Naive thymus-derived CD4-positive, alpha-beta T cell (primary cell): Measurements from ENCODE around the gene RASEF. TPM values are rescaled to one million over a fixed set of nuclear protein-coding genes. Genes with fewer than 3 reads are reported as not detected.
"Not testable (repeated sequence)": the region's sequence is repeated elsewhere in the genome, so short reads cannot be mapped to it uniquely, and the experiment has no call there.

ENCODE experiments used
- ATAC-seq: fragments of 150-1000 bp; cut with Tn5 transposase; 2 replicates; pipeline ENCODE4 v1.10.0; 2021; ENCODE audit warnings: mild to moderate bottlenecking, moderate library complexity
- CTCF ChIA-PET: fragments of 350-600 bp; sonication (Branson Sonifier 250); formaldehyde crosslinking; loops from one replicate; lab custom pipeline; 2021; ENCODE audit warnings: antibody characterized with exemption; lab: Charles Lee
- POLR2A ChIA-PET: fragments of 350-600 bp; sonication (Branson Sonifier 250); formaldehyde crosslinking; loops from one replicate; lab custom pipeline; 2021; ENCODE audit warnings: antibody characterized with exemption, inconsistent platforms; lab: Charles Lee
- DNase-seq, 9 donors: peaks; one replicate each; pipeline versions ENCODE4 v3.0.0 to v3.0.0-alpha.2; 2020 to 2022; ENCODE audit warnings: mixed read lengths in 1 of 9
- H3K27ac ChIP-seq: one replicate; pipeline ENCODE4 v1.7.0; 2013; ENCODE audit warnings: mild to moderate bottlenecking, low read depth, low read length, moderate library complexity
- H3K27me3 ChIP-seq, 2 donors: one replicate each; pipeline ENCODE4 v1.7.0; 2013; ENCODE audit warnings: low read length in 2 of 2, mild to moderate bottlenecking in 2 of 2, moderate library complexity in 2 of 2; ENCODE audit not compliant: control insufficient read depth in 2 of 2, insufficient read depth in 2 of 2
- H3K36me3 ChIP-seq, 3 experiments: 1 replicate in 2 of 3; 2 replicates in 1 of 3; pipeline ENCODE4 v1.7.0; 2013; ENCODE audit warnings: low read length in 3 of 3, mild to moderate bottlenecking in 3 of 3, moderate library complexity in 1 of 3; ENCODE audit not compliant: insufficient read depth in 3 of 3, control insufficient read depth in 2 of 3
- H3K4me1 ChIP-seq, 2 donors: one replicate each; pipeline ENCODE4 v1.7.0; 2013; ENCODE audit warnings: low read length in 2 of 2, mild to moderate bottlenecking in 2 of 2, moderate library complexity in 1 of 2; ENCODE audit not compliant: control insufficient read depth in 2 of 2, insufficient read depth in 2 of 2
- H3K4me3 ChIP-seq: 2 replicates; pipeline ENCODE4 v1.7.0; 2013; ENCODE audit warnings: mild to moderate bottlenecking, low read length
- H3K9me3 ChIP-seq, 3 experiments: 1 replicate in 2 of 3; 2 replicates in 1 of 3; pipeline ENCODE4 v1.7.0; 2013; ENCODE audit warnings: low read length in 3 of 3; ENCODE audit not compliant: control insufficient read depth in 2 of 3
- H3K27ac Mint-ChIP-seq, 9 donors: one replicate each; pipeline ENCODE4 v1.8.0; 2020 to 2022; ENCODE audit warnings: mixed read lengths in 9 of 9, mild to moderate bottlenecking in 8 of 9, moderate library complexity in 5 of 9, inconsistent platforms in 2 of 9
- H3K27me3 Mint-ChIP-seq, 5 donors: one replicate each; pipeline ENCODE4 v1.8.0; 2021 to 2022; ENCODE audit warnings: mixed read lengths in 5 of 5, mild to moderate bottlenecking in 1 of 5
- H3K36me3 Mint-ChIP-seq, 5 donors: one replicate each; pipeline ENCODE4 v1.8.0; 2020 to 2022; ENCODE audit warnings: mixed read lengths in 5 of 5, mild to moderate bottlenecking in 3 of 5, inconsistent platforms in 1 of 5
- H3K4me1 Mint-ChIP-seq, 7 donors: one replicate each; pipeline ENCODE4 v1.8.0; 2020 to 2022; ENCODE audit warnings: mixed read lengths in 7 of 7, mild to moderate bottlenecking in 3 of 7, inconsistent platforms in 1 of 7
- H3K4me3 Mint-ChIP-seq, 10 donors: one replicate each; pipeline ENCODE4 v1.8.0; 2020 to 2022; ENCODE audit warnings: mild to moderate bottlenecking in 10 of 10, mixed read lengths in 10 of 10, moderate library complexity in 6 of 10, inconsistent platforms in 2 of 10
- H3K9me3 Mint-ChIP-seq, 11 donors: one replicate each; pipeline ENCODE4 v1.8.0; 2020 to 2022; ENCODE audit warnings: mixed read lengths in 11 of 11, mild to moderate bottlenecking in 4 of 11, inconsistent platforms in 1 of 11, moderate library complexity in 1 of 11
- intact Hi-C, 2 donors: fragments of 100-400 bp; cut with micrococcal nuclease; formaldehyde crosslinking; loops; one replicate each; pipeline ENCODE4 v1.15.1; 2023
- polyA plus RNA-seq, 2 donors: library from polyadenylated mRNA; unstranded; fragments of 300-500 nt; fragmentation: Illumina TruSeq; gene quantifications; one replicate each; pipeline ENCODE4 v1.2.3, GENCODE V29; 2021
- total RNA-seq, 6 experiments: library from RNA in 5 of 6; stranded (reverse) in 5 of 6; gene quantifications; 1 replicate in 5 of 6; 2 replicates in 1 of 6; pipeline ENCODE4 v1.2.3 and lab custom pipeline; 2021 to 2026

Gene RASEF
- total and polyA plus RNA-seq, 7 experiments from 2014 or later: 0.12 TPM; not detected in 6

DNA sequence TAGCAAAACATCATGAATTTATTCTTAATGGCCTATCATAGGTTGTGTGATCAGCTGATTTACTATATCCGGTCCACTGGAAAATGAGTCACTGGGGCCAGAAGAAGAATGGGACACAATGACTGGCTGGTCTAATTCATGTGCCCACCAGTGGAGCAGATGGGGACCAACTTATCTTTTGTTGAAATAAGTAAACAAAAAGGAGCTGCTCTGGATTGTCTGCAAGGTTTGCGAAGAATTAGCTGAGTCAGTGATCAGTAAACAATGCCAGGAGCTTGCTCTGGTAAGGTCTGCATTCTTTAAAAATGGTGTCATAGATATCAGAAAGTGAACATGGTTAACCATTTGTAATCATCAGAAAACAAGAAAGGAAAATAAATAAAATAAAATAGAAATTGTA lies 128.0 kb downstream of the RASEF start:
- ATAC-seq (no peak), DNase-seq (no peak)
- Mint-ChIP-seq H3K27me3 (no peaks in the 10 kb centered on the region), H3K4me3 (no peak overlapping the region), H3K27ac (no peak overlapping the region), H3K9me3 (peaks cover 0 to 6% (median 0%) of the 10 kb centered on the region in 11 donors), H3K36me3 (no peaks in the 10 kb centered on the region), H3K4me1 (no peaks in the 10 kb centered on the region)
- no peaks in the 10 kb centered on the region for H3K27me3 ChIP-seq
- H3K36me3 ChIP-seq: no peaks in the 10 kb centered on the region
- intact Hi-C loops: no loop called here
- H3K4me1 ChIP-seq: no peaks in the 10 kb centered on the region
- no peak overlapping the region for H3K4me3 ChIP-seq
- H3K27ac ChIP-seq: no peak overlapping the region
- CTCF ChIA-PET: no interaction called here
- POLR2A ChIA-PET: no interaction called here
- H3K9me3 ChIP-seq: no peaks in the 10 kb centered on the region

DNA sequence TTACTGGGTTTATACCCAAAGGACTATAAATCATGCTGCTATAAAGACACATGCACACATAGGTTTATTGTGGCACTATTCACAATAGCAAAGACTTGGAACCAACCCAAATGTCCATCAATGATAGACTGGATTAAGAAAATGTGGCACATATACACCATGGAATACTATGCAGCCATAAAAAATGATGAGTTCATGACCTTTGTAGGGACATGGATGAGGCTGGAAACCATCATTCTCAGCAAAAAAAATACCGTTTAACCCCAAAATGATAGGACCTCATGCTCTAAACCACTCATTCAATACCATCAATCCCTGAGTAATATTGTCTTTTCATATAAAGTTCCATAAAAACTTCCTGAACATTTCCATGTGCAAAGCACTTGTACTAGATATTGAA lies 128.9 kb downstream of the RASEF start:
- H3K27me3 Mint-ChIP-seq, H3K36me3 ChIP-seq, H3K27ac Mint-ChIP-seq, POLR2A ChIA-PET, H3K4me3 ChIP-seq, H3K9me3 Mint-ChIP-seq, H3K27ac ChIP-seq, H3K4me1 Mint-ChIP-seq, H3K4me1 ChIP-seq, ATAC-seq, CTCF ChIA-PET, H3K27me3 ChIP-seq, H3K9me3 ChIP-seq, H3K36me3 Mint-ChIP-seq, intact Hi-C loops, DNase-seq, H3K4me3 Mint-ChIP-seq: not testable (repeated sequence)

DNA sequence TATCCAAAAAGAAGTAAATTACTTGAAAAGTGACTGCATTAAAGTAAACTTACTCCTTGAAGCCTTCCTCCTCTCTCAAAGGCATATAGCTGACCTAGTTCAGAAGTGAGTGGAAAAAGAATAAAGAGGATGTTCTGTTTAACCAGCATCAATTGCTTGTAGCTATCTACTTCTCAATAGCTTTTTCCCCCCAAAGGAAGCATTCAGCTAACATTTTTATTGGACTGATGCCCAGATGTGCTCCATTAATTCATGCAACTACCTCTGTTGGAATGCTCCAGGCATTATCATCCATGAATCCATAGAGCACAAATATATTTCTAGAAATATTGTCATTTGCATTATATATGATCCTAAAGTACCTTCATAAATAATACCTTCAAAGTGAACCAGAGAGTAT lies 132.8 kb downstream of the RASEF start:
- POLR2A ChIA-PET: no interaction called here
- H3K27me3 Mint-ChIP-seq: no peaks in the 10 kb centered on the region
- H3K27ac ChIP-seq: no peak overlapping the region
- ATAC-seq (no peak), DNase-seq (no peak)
- H3K4me3 ChIP-seq: no peak overlapping the region
- intact Hi-C loops: no loop called here
- no peaks in the 10 kb centered on the region for H3K36me3 ChIP-seq
- CTCF ChIA-PET: no interaction called here
- H3K4me1 ChIP-seq: no peaks in the 10 kb centered on the region
- H3K27me3 ChIP-seq: no peaks in the 10 kb centered on the region
- no peaks in the 10 kb centered on the region for H3K36me3 Mint-ChIP-seq
- H3K27ac Mint-ChIP-seq: no peak overlapping the region
- H3K9me3 Mint-ChIP-seq: peaks cover 0 to 6% (median 0%) of the 10 kb centered on the region in 11 donors
- H3K4me1 Mint-ChIP-seq: no peaks in the 10 kb centered on the region
- no peak overlapping the region for H3K4me3 Mint-ChIP-seq
- no peaks in the 10 kb centered on the region for H3K9me3 ChIP-seq
